ENCODE results near the gene P2RY11. TPM values are rescaled to one million over a fixed set of nuclear protein-coding genes. Genes with fewer than 3 reads are reported as not detected.
A peak's percentile ranks its signal among the peaks of the same experiment; 100 is the strongest.

The P2RY11 gene
- total RNA-seq, 1 experiment from 2014 or later, result 60.6 TPM

GRCh38 chr19:10155839-10156238 is 44.3 kb downstream of the P2RY11 start:
- no peaks in the 10 kb centered on the region for H3K9me3 Mint-ChIP-seq
- H2BK20ac ChIP-seq (ENCODE audit: low read depth, low read length, poor library complexity, severe bottlenecking), result no peak overlapping the region

More at GRCh38 chr19:10155839-10156238, 44.3 kb downstream of the P2RY11 start:
- no peak for DNase-seq
- TF ChIP-seq CTCF (conservative IDR thresholded peaks at IDR 0.05), result 0 out of 3 replicates have a peak, but pooled peaks have one; percentile 18
- H3K36me3 Mint-ChIP-seq (ENCODE audit: insufficient read depth in 1 of 3, low read depth in 3 of 3), result peaks cover 59 to 96% (median 95%) of the 10 kb centered on the region in 3 experiments
- H3K4me1 Mint-ChIP-seq, result no peaks in the 10 kb centered on the region
- no CpG with 5 or more reads among the region's 4 CpGs for WGBS (ENCODE audit: extremely low coverage, insufficient read length, low lambda C conversion rate)
- Histone ChIP-seq H3K4me2 (ENCODE audit: insufficient read depth, insufficient read length, low read length) (no peak overlapping the region), H2AFZ (ENCODE audit: low read length) (no peak overlapping the region), H3T11ph (ENCODE audit: low read length) (no peak overlapping the region), H4K5ac (ENCODE audit: insufficient read length, low read depth, low read length) (no peak overlapping the region), H3K4ac (ENCODE audit: low read depth, low read length) (no peak overlapping the region), H2AK5ac (ENCODE audit: insufficient read length, low read length) (no peak overlapping the region), H4K20me1 (ENCODE audit: control insufficient read depth, insufficient read depth, insufficient read length) (no peaks in the 10 kb centered on the region), H3K9ac (ENCODE audit: extremely low read depth, insufficient read length, low read length) (no peak overlapping the region), H3K27ac (ENCODE audit: insufficient read length, low read depth, low read length) (no peak overlapping the region), H4K8ac (replicated peaks; ENCODE audit: insufficient read length, low read depth, low read length) (no peak overlapping the region), H3K23me2 (ENCODE audit: insufficient read length, low read depth, low read length, poor library complexity, severe bottlenecking) (no peaks in the 10 kb centered on the region), H2BK5ac (ENCODE audit: insufficient read length, low read length) (no peak overlapping the region), H2BK15ac (ENCODE audit: low read depth, low read length) (no peak overlapping the region), H3K79me2 (ENCODE audit: insufficient read depth, low read length) (no peaks in the 10 kb centered on the region), H2BK120ac (ENCODE audit: low read depth, low read length, poor library complexity, severe bottlenecking) (no peak overlapping the region), H3K56ac (ENCODE audit: insufficient read length, low read depth, low read length) (no peak overlapping the region), H2BK12ac (ENCODE audit: insufficient read length, low read depth, low read length) (no peak overlapping the region), H4K91ac (ENCODE audit: insufficient read length, low read depth, low read length) (no peak overlapping the region), H3K18ac (ENCODE audit: insufficient read length, low read depth, low read length) (no peak overlapping the region), H3K79me1 (ENCODE audit: insufficient read depth, low read depth, low read length, poor library complexity, severe bottlenecking) (no peaks in the 10 kb centered on the region), H3K14ac (ENCODE audit: insufficient read depth, low read length) (no peak overlapping the region), H3K27me3 (ENCODE audit: insufficient read depth, low read length) (no peaks in the 10 kb centered on the region), H3K23ac (ENCODE audit: insufficient read length, low read depth, low read length) (no peak overlapping the region), H3K9me3 (ENCODE audit: control insufficient read depth, low read depth, low read length) (no peaks in the 10 kb centered on the region), H3K4me1 (ENCODE audit: insufficient read depth, low read length) (no peaks in the 10 kb centered on the region)
- no peak overlapping the region for H3K27ac Mint-ChIP-seq
- H3K27me3 Mint-ChIP-seq (ENCODE audit: low read depth), result no peaks in the 10 kb centered on the region
- H3K4me3 Mint-ChIP-seq, result no peak overlapping the region
